ENCODE measurements around the gene CISH. TPM values are rescaled to one million over a fixed set of nuclear protein-coding genes. Genes with fewer than 3 reads are reported as not detected.

CISH gene
- total RNA-seq, 3 donors from 2014 or later (not counting 1 experiment from before 2014, with no cell fraction given): 2.4 to 23.6 (median 11.3) TPM

DNA sequence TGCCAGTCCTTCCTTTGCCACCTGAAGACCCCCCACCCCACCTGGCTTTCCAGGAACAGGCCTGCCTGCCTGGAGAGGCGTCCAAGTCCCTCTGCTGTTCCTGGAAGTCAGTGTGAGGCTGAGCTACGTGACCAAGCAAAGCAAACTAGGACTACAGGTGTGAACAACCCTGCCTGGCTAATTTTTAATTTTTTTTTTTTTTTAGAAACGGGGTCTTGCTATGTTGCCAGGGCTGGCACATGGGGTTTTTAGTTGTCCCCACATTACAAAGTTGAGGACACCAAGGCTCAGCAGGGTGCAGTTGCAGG lies 24.9 kb downstream of the CISH start:
- H3K4me1 Mint-ChIP-seq: peaks cover 38 to 53% of the 10 kb centered on the region in 2 donors
- Histone ChIP-seq H3K36me3 (ENCODE audit: control insufficient read depth, insufficient read depth, low read length) (peaks cover 6% of the 10 kb centered on the region), H3K4me1 (ENCODE audit: control insufficient read depth, insufficient read depth, low read length) (peaks cover 44% of the 10 kb centered on the region), H3K27ac (ENCODE audit: low read length) (no peak overlapping the region), H3K4me3 (ENCODE audit: low read length) (no peak overlapping the region), H3K27me3 (ENCODE audit: control insufficient read depth, insufficient read depth, low read length) (no peaks in the 10 kb centered on the region), H3K9me3 (ENCODE audit: control insufficient read depth, insufficient read depth, low read length) (no peaks in the 10 kb centered on the region)
- no peak overlapping the region for H3K27ac Mint-ChIP-seq
- WGBS (ENCODE audit: insufficient coverage): 80% methylated on average over 3 of the region's 3 CpGs
- no peaks in the 10 kb centered on the region for H3K36me3 Mint-ChIP-seq
- intact Hi-C loops (cut with micrococcal nuclease): no loop called here
- ATAC-seq (no peak), DNase-seq (no peak)
- no peaks in the 10 kb centered on the region for H3K9me3 Mint-ChIP-seq
- no peaks in the 10 kb centered on the region for H3K27me3 Mint-ChIP-seq (ENCODE audit: low read depth in 2 of 2)
- no peak overlapping the region for H3K4me3 Mint-ChIP-seq
- TF ChIP-seq CTCF (IDR thresholded peaks at IDR 0.05): no peak

- Mint-ChIP-seq H3K4me1 (peaks cover 34 to 47% of the 10 kb centered on the region in 2 donors), H3K4me3 (no peak overlapping the region), H3K36me3 (no peaks in the 10 kb centered on the region), H3K9me3 (no peaks in the 10 kb centered on the region), H3K27ac (no peak overlapping the region), H3K27me3 (ENCODE audit: low read depth in 2 of 2) (no peaks in the 10 kb centered on the region)
- H3K4me3 ChIP-seq (ENCODE audit: low read length): no peak overlapping the region
- H3K9me3 ChIP-seq (ENCODE audit: control insufficient read depth, insufficient read depth, low read length): no peaks in the 10 kb centered on the region
- intact Hi-C loops (cut with micrococcal nuclease): no loop called here
- no peak for TF ChIP-seq CTCF (IDR thresholded peaks at IDR 0.05)
- no peaks in the 10 kb centered on the region for H3K27me3 ChIP-seq (ENCODE audit: control insufficient read depth, insufficient read depth, low read length)
- H3K27ac ChIP-seq (ENCODE audit: low read length): no peak overlapping the region
- DNase-seq (no peak), ATAC-seq (no peak)
- H3K4me1 ChIP-seq (ENCODE audit: control insufficient read depth, insufficient read depth, low read length): peaks cover 43% of the 10 kb centered on the region
- WGBS (ENCODE audit: insufficient coverage): 86% methylated on average over 6 of the region's 6 CpGs
- peaks cover 12% of the 10 kb centered on the region for H3K36me3 ChIP-seq (ENCODE audit: control insufficient read depth, insufficient read depth, low read length)
These were observed 25.4 kb downstream of the CISH start for GRCh38 chr3:50585919-50586762.

DNA sequence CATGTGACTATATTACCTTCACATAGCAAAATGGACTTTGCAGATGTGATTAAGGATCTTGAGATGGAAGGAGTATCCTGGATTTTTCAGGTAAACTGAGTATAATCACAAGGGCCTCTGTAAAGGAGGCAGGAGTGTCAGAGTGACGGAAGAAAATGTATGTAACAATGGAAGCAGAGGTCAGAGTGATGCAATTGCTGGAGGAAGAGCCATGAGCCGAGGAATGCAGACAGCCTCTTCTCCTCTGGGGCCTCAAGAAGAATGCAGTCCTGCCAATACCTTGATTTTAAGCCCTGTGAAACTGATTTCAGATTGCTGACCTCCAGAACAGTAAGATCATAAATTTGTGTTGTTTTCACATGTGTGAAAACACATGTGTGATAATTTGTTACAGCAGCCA lies 27.2 kb downstream of the CISH start:
- Histone ChIP-seq H3K36me3 (ENCODE audit: control insufficient read depth, insufficient read depth, low read length) (peaks cover 26% of the 10 kb centered on the region), H3K4me3 (ENCODE audit: low read length) (no peak overlapping the region), H3K9me3 (ENCODE audit: control insufficient read depth, insufficient read depth, low read length) (no peaks in the 10 kb centered on the region), H3K4me1 (ENCODE audit: control insufficient read depth, insufficient read depth, low read length) (peaks cover 28% of the 10 kb centered on the region), H3K27me3 (ENCODE audit: control insufficient read depth, insufficient read depth, low read length) (no peaks in the 10 kb centered on the region), H3K27ac (ENCODE audit: low read length) (no peak overlapping the region)
- no peaks in the 10 kb centered on the region for H3K9me3 Mint-ChIP-seq
- H3K36me3 Mint-ChIP-seq: no peaks in the 10 kb centered on the region
- H3K27me3 Mint-ChIP-seq (ENCODE audit: low read depth in 2 of 2): no peaks in the 10 kb centered on the region
- no peak overlapping the region for H3K4me3 Mint-ChIP-seq
- intact Hi-C loops (cut with micrococcal nuclease): no loop called here
- H3K27ac Mint-ChIP-seq: peak overlapping the region in 1 of 2 donors; percentile 13
- TF ChIP-seq CTCF (IDR thresholded peaks at IDR 0.05): no peak
- DNase-seq (no peak), ATAC-seq (no peak)
- H3K4me1 Mint-ChIP-seq: peaks cover 30 to 38% of the 10 kb centered on the region in 2 donors
- 92% methylated on average over 2 of the region's 2 CpGs for WGBS (ENCODE audit: insufficient coverage)

- Mint-ChIP-seq H3K4me1 (peaks cover 29 to 35% of the 10 kb centered on the region in 2 donors), H3K9me3 (no peaks in the 10 kb centered on the region), H3K4me3 (no peak overlapping the region), H3K27ac (peak overlapping the region; percentile 6 to 13), H3K36me3 (no peaks in the 10 kb centered on the region), H3K27me3 (ENCODE audit: low read depth in 2 of 2) (no peaks in the 10 kb centered on the region)
- intact Hi-C loops (cut with micrococcal nuclease): no loop called here
- Histone ChIP-seq H3K27ac (ENCODE audit: low read length) (no peak overlapping the region), H3K36me3 (ENCODE audit: control insufficient read depth, insufficient read depth, low read length) (peaks cover 30% of the 10 kb centered on the region), H3K9me3 (ENCODE audit: control insufficient read depth, insufficient read depth, low read length) (no peaks in the 10 kb centered on the region), H3K27me3 (ENCODE audit: control insufficient read depth, insufficient read depth, low read length) (no peaks in the 10 kb centered on the region), H3K4me1 (ENCODE audit: control insufficient read depth, insufficient read depth, low read length) (peaks cover 23% of the 10 kb centered on the region), H3K4me3 (ENCODE audit: low read length) (no peak overlapping the region)
- ATAC-seq: no peak
- no peak for TF ChIP-seq CTCF (IDR thresholded peaks at IDR 0.05)
- WGBS (ENCODE audit: insufficient coverage): 95% methylated on average over 6 of the region's 6 CpGs
- DNase-seq: no peak
These were observed 27.7 kb downstream of the CISH start for GRCh38 chr3:50583897-50584296.

Data from natural killer cell (primary cell).